ENCODE data around the gene ZNF396.

The ZNF396 gene

GRCh38 chr18:35331367-35332087 is 45.6 kb downstream of the ZNF396 start:
- no peak overlapping the region for H3K4me3 ChIP-seq (ENCODE audit: low read length)
- no peak for DNase-seq (ENCODE audit: low read depth)
- no peak for TF ChIP-seq CTCF (conservative IDR thresholded peaks at IDR 0.05; ENCODE audit: low read depth, low read length)

- H3K4me3 ChIP-seq (ENCODE audit: low read length) = no peak overlapping the region
- DNase-seq (ENCODE audit: low read depth) = no peak
- TF ChIP-seq CTCF (conservative IDR thresholded peaks at IDR 0.05; ENCODE audit: low read depth, low read length) = no peak
Measured at GRCh38 chr18:35328868-35329267, 48.3 kb downstream of the ZNF396 start.

- H3K4me3 ChIP-seq (ENCODE audit: low read length) = no peak overlapping the region
- no peak for TF ChIP-seq CTCF (conservative IDR thresholded peaks at IDR 0.05; ENCODE audit: low read depth, low read length)
- no peak for DNase-seq (ENCODE audit: low read depth)
Measured at GRCh38 chr18:35326695-35327387, 50.3 kb downstream of the ZNF396 start.

GRCh38 chr18:35324926-35325655 is 52.0 kb downstream of the ZNF396 start:
- TF ChIP-seq CTCF (conservative IDR thresholded peaks at IDR 0.05; ENCODE audit: low read depth, low read length) = no peak
- no peak for DNase-seq (ENCODE audit: low read depth)
- no peak overlapping the region for H3K4me3 ChIP-seq (ENCODE audit: low read length)

GRCh38 chr18:35322486-35323458 is 54.4 kb downstream of the ZNF396 start:
- no peak for TF ChIP-seq CTCF (conservative IDR thresholded peaks at IDR 0.05; ENCODE audit: low read depth, low read length)
- no peak for DNase-seq (ENCODE audit: low read depth)
- H3K4me3 ChIP-seq (ENCODE audit: low read length) = no peak overlapping the region
